Esophagus (tissue), 2 donors: ENCODE results near the gene SMPD3. TPM values are rescaled to one million over a fixed set of nuclear protein-coding genes. Genes with fewer than 3 reads are reported as not detected.

Experiments used
- H3K27ac ChIP-seq, 2 donors: one replicate each; pipeline ENCODE4 v1.5.1; 2013; ENCODE audit warnings: low read depth in 2 of 2, mild to moderate bottlenecking in 2 of 2, inconsistent platforms in 1 of 2, low read length in 1 of 2, moderate library complexity in 1 of 2
- H3K27me3 ChIP-seq, 2 donors: one replicate each; pipeline ENCODE4 v1.6.1; 2013; ENCODE audit warnings: low read length in 2 of 2, control low read depth in 1 of 2, mild to moderate bottlenecking in 1 of 2; ENCODE audit not compliant: insufficient read depth in 2 of 2, control insufficient read depth in 1 of 2
- H3K36me3 ChIP-seq, 2 donors: one replicate each; pipeline ENCODE4 v1.6.1; 2013; ENCODE audit warnings: low read length in 1 of 2; ENCODE audit not compliant: control insufficient read depth in 2 of 2, insufficient read depth in 2 of 2
- H3K4me1 ChIP-seq, 2 donors: one replicate each; pipeline ENCODE4 v1.6.1; 2013; ENCODE audit warnings: low read length in 1 of 2; ENCODE audit not compliant: control insufficient read depth in 2 of 2, insufficient read depth in 2 of 2
- H3K4me3 ChIP-seq, 2 donors: one replicate each; pipeline ENCODE4 v1.5.1; 2013; ENCODE audit warnings: low read length in 2 of 2, mild to moderate bottlenecking in 2 of 2, low read depth in 1 of 2, moderate library complexity in 1 of 2
- H3K9me3 ChIP-seq, 2 donors: one replicate each; pipeline ENCODE4 v1.6.1; 2013; ENCODE audit warnings: mild to moderate bottlenecking in 2 of 2, low read depth in 1 of 2, low read length in 1 of 2, moderate library complexity in 1 of 2; ENCODE audit not compliant: control insufficient read depth in 2 of 2, insufficient read depth in 1 of 2
- WGBS, 2 donors: extraction: QIAGEN DNeasy Blood & Tissue Kit; methylation state at CpG; one replicate each; pipeline ENCODE4 v1.1.7; 2013; 5-methylcytosine and 5-hydroxymethylcytosine counted together
- polyA plus RNA-seq, 2 donors: library from polyadenylated mRNA; stranded (reverse); fragments of 200-250 nt; gene quantifications; one replicate each; pipeline ENCODE4 v1.2.3, GENCODE V29; 2013
- donor health status: healthy with polysubstance abuse.
- donor health status: Bipolar disorder and iron deficiency.

SMPD3 gene
- polyA plus RNA-seq, 2 donors = 0.41 to 4.0 TPM

DNA sequence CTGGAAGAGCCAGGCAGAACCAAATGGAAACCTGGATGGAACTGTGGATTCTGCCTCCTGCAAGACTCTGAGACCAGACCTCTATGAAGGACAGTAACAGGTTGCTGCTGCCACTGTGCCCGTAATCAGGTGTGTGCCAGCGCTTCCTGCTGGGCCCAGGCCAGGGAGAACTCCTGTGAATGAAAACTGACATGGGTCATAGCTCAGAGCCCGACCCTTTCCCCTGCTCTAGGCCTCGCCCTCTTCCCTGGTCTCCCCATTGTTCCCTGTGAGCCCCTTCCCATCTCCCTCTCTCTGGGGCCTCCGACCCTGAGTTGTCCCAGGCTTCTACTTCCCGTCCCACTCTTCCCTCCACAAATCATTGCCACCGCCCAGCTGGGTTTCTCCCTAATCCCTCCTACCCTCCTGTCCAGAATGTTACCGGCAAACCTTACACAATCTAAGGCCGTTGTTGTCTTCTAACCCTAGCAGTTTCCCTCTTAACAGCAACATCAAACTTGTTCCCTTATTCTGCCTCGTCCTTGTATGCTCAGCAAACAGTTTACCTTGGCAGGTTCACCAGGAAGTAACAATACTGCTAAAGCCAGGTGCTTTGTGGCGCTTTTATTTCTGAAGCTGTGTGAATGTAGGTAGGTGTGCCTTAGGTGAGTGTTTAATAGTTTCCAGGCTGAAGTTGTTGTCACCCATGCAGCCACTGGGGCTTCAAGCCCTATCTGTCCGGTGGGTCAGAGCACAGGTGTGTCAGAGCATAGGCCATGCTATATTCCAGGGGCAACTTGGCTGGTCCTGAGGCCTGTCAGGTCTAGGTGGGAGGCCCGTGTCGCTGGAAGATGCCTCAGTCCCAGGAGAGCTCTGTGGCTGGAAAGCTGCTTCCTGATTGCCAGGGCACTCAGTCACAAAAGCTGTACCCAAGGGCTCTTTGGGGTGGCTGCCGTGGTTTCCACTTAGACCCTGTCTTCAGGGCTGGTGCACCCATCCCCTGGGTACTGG, 32.0 kb downstream of the SMPD3 start:
- Histone ChIP-seq H3K27me3 (no peaks in the 10 kb centered on the region), H3K4me1 (peaks cover 0 to 15% of the 10 kb centered on the region in 2 donors), H3K9me3 (no peaks in the 10 kb centered on the region), H3K4me3 (no peak overlapping the region), H3K36me3 (no peaks in the 10 kb centered on the region), H3K27ac (peak overlapping the region; percentile 76 to 83)
- WGBS, 2 donors = 48 to 52% methylated on average over 15 of the region's 15 CpGs

DNA sequence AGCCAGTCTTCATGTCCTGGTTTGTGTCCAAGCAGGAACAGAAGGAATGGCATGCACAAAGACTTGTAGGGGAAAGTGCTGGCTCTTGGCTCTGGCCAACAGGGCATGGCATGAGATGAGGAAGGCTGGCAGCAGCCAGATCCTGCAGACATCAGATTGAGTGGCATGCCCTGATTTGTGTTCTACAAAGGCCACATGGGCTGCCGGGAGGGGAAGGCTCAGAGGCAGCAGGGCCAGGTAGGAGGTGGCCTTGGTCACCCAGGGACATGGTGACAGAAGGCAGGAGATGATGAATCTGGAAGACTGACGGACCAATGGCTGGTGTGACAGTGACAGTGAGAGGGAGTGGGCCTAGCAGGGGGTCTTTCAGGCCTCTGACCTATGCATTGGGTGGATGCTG, 33.7 kb downstream of the SMPD3 start:
- H3K27me3 ChIP-seq = no peaks in the 10 kb centered on the region
- 47 to 50% methylated on average over 2 of the region's 2 CpGs for WGBS, 2 donors
- H3K36me3 ChIP-seq = no peaks in the 10 kb centered on the region
- no peak overlapping the region for H3K27ac ChIP-seq
- H3K4me1 ChIP-seq = peaks cover 0 to 15% of the 10 kb centered on the region in 2 donors
- no peaks in the 10 kb centered on the region for H3K9me3 ChIP-seq
- H3K4me3 ChIP-seq = no peak overlapping the region

DNA sequence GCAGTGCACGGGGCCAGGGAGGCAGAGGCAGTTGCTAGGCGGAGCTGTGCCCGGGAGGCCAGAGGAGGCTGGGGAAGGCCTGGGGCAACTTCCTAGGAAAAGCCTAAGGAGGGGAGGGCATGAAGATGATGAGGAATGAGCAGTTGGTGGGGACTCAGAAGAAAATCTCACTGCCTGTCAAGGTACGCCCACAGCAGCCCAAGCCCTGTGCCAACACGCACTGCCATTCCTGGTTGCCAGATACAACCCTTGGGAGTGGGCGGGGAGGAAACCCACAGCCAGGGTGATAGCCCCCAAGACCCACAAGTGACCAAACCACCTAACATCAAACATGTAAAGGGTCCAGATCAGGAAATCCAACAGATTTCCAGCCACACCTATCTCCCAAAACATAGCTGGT, 36.2 kb downstream of the SMPD3 start:
- Histone ChIP-seq H3K27ac (no peak overlapping the region), H3K4me1 (peaks cover 0 to 13% of the 10 kb centered on the region in 2 donors), H3K9me3 (no peaks in the 10 kb centered on the region), H3K36me3 (no peaks in the 10 kb centered on the region), H3K4me3 (no peak overlapping the region), H3K27me3 (no peaks in the 10 kb centered on the region)
- WGBS, 2 donors = 86 to 91% methylated on average over 6 of the region's 6 CpGs

DNA sequence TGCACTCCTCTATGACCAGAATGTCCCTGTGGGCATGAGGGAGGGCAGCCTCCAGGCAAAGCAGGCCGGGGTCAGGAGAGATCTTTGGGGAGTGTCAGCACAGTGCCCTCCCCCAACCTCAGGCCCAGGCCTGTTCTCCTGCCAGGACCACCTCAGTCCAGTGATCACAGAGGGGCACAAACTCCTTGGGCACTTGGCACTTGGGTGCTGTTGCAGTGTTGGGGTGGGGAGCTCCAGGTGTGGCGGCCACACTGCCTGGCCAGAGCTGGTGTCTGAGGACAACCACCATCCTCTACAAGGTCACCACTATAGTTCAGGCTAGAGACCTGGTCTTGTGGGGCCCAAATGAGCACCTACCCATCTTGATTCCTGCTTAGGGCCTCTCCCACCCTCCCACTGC, 37.2 kb downstream of the SMPD3 start:
- no peak overlapping the region for H3K4me3 ChIP-seq
- H3K4me1 ChIP-seq = peaks cover 0 to 5% of the 10 kb centered on the region in 2 donors
- 90 to 96% methylated on average over 2 of the region's 2 CpGs for WGBS, 2 donors
- no peaks in the 10 kb centered on the region for H3K9me3 ChIP-seq
- H3K27me3 ChIP-seq = no peaks in the 10 kb centered on the region
- no peak overlapping the region for H3K27ac ChIP-seq
- no peaks in the 10 kb centered on the region for H3K36me3 ChIP-seq

DNA sequence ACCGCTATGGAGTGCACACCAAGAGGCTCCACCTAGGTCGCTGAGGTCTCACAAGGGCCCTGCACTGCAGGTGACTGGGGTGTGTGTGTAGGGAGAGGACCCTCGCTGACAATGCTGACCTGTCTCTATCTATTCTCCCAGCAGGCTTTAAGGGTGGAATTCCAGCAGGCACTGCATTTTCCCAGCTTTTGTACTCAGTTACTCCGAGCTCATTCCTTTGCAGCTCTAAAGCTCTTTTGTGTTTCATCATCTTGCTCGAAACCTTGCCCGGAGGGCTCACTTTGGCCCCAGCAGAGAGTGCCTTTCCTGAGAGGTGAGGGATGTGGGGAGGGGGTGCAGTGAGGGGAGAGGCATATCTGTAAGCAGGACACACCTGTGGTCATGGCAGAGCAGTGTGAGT, 39.3 kb downstream of the SMPD3 start:
- WGBS, 2 donors = 63 to 64% methylated on average over 6 of the region's 6 CpGs
- Histone ChIP-seq H3K4me1 (no peaks in the 10 kb centered on the region), H3K27ac (no peak overlapping the region), H3K36me3 (no peaks in the 10 kb centered on the region), H3K9me3 (no peaks in the 10 kb centered on the region), H3K27me3 (no peaks in the 10 kb centered on the region), H3K4me3 (no peak overlapping the region)

DNA sequence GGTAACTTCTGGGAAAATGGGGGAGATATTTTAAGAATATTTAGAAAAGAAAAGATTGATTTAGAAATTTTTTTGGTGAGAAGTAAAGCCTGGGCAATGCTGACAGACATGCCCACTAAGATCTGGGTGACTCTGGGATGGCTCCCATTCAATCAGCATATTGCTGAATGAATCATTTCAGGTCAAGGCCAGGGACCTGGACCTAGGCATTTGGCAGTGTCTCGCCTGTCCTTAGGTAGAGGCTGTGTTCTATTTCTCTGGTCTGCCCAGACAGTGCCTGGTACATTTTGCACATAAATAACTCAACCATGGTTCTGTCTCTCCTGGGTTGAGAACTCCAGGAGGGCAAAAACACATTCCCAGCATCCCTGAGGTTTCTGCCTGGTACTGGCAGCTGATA, 39.9 kb downstream of the SMPD3 start:
- no peak overlapping the region for H3K4me3 ChIP-seq
- H3K4me1 ChIP-seq = no peaks in the 10 kb centered on the region
- no peaks in the 10 kb centered on the region for H3K9me3 ChIP-seq
- no peak overlapping the region for H3K27ac ChIP-seq
- no peaks in the 10 kb centered on the region for H3K36me3 ChIP-seq
- H3K27me3 ChIP-seq = no peaks in the 10 kb centered on the region
- WGBS, 2 donors = 89 to 93% methylated on average over 1 of the region's 1 CpG

DNA sequence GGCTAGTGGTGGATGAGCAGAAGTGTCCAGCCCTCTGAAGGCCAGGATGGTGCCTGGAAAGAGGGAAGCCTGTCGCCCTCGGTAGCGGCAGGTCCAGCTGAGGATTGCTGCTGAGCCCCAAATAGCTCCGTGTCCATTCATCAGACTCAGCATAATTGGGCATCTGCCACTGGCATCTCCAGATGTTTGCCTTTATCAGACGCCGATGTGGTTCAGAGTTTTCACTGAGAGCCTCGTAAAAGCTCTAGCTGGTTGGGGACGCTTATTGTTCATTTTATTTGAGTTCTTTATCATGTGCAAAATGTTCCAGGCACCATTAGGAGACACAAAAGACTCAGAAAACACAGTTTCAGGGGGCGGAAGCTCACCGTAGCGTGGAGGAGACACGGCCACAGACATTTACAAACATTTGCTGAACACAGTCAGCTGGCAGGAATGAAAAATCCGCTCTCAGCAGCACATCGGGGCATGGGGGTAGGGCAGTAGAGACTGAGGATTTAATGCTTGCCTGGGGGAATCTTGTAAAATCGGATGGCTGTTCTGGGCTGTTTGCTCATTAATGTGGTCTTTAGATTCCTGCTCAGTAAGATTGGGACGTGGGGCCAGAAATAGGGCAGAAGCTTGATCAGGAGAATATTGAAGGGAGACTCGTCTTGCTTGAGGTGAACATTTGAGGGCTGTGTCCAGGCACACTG, 41.7 kb downstream of the SMPD3 start:
- 41 to 52% methylated on average over 17 of the region's 17 CpGs for WGBS, 2 donors
- Histone ChIP-seq H3K4me1 (no peaks in the 10 kb centered on the region), H3K27me3 (no peaks in the 10 kb centered on the region), H3K27ac (no peak overlapping the region), H3K36me3 (no peaks in the 10 kb centered on the region), H3K9me3 (no peaks in the 10 kb centered on the region), H3K4me3 (no peak overlapping the region)

DNA sequence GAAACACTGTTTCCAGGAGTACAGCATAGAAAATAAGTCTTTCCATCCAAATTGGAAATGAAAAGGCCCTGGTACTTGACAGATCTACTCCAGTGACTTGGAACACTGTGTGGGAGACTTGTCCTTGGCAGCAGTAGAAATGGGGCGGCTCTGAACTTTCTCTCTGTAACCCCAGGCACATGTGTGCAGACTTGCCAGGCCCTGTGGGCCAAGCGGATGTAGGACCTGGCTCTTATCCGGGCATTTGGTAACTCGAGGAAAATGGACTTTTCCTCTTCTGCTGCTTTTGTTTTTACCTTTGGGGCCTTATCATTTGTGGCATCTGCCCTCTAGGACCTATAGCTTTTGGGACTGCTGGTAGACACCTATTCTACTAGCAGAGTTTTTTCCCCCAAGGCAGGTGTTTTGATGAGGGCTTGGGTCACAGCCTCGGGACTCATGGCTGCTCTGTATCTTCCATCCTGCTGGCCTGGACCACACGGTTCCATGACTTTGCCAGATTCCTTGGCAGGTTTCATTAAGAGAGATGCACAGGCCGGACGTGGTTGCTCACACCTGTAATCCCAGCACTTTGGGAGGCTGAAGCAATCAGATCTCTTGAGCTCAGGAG, 43.5 kb downstream of the SMPD3 start:
- Histone ChIP-seq H3K36me3 (no peaks in the 10 kb centered on the region), H3K4me1 (no peaks in the 10 kb centered on the region), H3K9me3 (no peaks in the 10 kb centered on the region), H3K4me3 (no peak overlapping the region), H3K27ac (no peak overlapping the region), H3K27me3 (no peaks in the 10 kb centered on the region)
- WGBS, 2 donors = 54 to 68% methylated on average over 8 of the region's 8 CpGs

DNA sequence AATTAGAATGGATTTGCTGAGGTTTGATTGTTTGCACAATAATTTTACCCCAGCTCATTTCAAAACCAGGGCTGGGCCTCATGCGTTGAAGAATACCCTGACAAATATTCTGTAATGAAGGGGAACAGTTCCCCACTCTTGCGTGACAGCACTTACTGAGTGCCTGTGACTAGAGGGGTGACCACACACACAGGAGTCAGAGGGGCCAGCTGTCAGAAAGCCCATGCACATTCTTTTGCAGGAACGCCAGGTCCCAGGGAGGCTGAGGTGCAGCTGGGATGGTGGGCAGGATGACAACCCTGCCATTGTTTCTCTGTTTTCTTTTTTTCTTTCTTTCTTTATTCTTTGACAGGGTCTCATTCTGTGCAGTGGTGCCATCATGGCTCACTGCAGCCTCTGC, 44.6 kb downstream of the SMPD3 start:
- no peaks in the 10 kb centered on the region for H3K36me3 ChIP-seq
- H3K27ac ChIP-seq = no peak overlapping the region
- no peaks in the 10 kb centered on the region for H3K4me1 ChIP-seq
- H3K27me3 ChIP-seq = no peaks in the 10 kb centered on the region
- 91 to 93% methylated on average over 3 of the region's 3 CpGs for WGBS, 2 donors
- H3K4me3 ChIP-seq = no peak overlapping the region
- no peaks in the 10 kb centered on the region for H3K9me3 ChIP-seq
